Tibial nerve (tissue), 4 donors: ENCODE data around the gene NF2. TPM values are rescaled to one million over a fixed set of nuclear protein-coding genes. Genes with fewer than 3 reads are reported as not detected.
"Not testable (repeated sequence)": the region's sequence is repeated elsewhere in the genome, so short reads cannot be mapped to it uniquely, and the experiment has no call there.

Experiments used
- DNase-seq, 2 donors: peaks; one replicate each; pipeline ENCODE4 v3.0.0-alpha.2; 2019; ENCODE audit warnings: low spot score in 2 of 2
- H3K27ac ChIP-seq, 4 donors: fragments of 200-600 bp; sonication (generic) in 3 of 4; one replicate each; pipeline ENCODE4 v1.5.1; 2017 to 2019; ENCODE audit warnings: mild to moderate bottlenecking in 1 of 4
- H3K27me3 ChIP-seq, 2 donors: fragments of 200-600 bp; sonication (generic) in 1 of 2; one replicate each; pipeline versions ENCODE4 v1.5.1 to v1.6.0; 2017 to 2019
- H3K36me3 ChIP-seq, 3 donors: fragments of 200-600 bp; sonication (generic); one replicate each; pipeline ENCODE4 v1.5.1; 2018 to 2019
- H3K4me1 ChIP-seq, 4 donors: fragments of 200-600 bp; sonication (generic) in 3 of 4; one replicate each; pipeline ENCODE4 v1.5.1; 2017 to 2019
- H3K4me3 ChIP-seq, 4 donors: fragments of 200-600 bp; sonication (generic) in 3 of 4; one replicate each; pipeline ENCODE4 v1.5.1; 2017 to 2019; ENCODE audit warnings: mild to moderate bottlenecking in 1 of 4, moderate library complexity in 1 of 4
- H3K9me3 ChIP-seq, 4 donors: fragments of 200-600 bp; sonication (generic) in 3 of 4; one replicate each; pipeline ENCODE4 v1.5.1; 2017 to 2019
- EP300 ChIP-seq, 2 donors: sonication (generic); formaldehyde crosslinking; IDR thresholded peaks; one replicate each; pipeline ENCODE4 v1.6.1; 2017; ENCODE audit warnings: antibody characterized with exemption in 2 of 2, mild to moderate bottlenecking in 1 of 2
- POLR2A ChIP-seq, 2 donors: fragments of 450-650 bp; IDR thresholded peaks; one replicate each; pipeline ENCODE4 v1.6.1; 2017; ENCODE audit warnings: antibody characterized with exemption in 2 of 2, mild to moderate bottlenecking in 2 of 2, moderate library complexity in 2 of 2
- WGBS, 2 donors: methylation state at CpG; one replicate each; pipeline ENCODE4 v1.1.5; 2018; 5-methylcytosine and 5-hydroxymethylcytosine counted together
- total RNA-seq, 4 donors: library from RNA; depleted of rRNA; stranded (reverse); fragments of >200 nt; gene quantifications; one replicate each; pipeline ENCODE4 v1.1.0, GENCODE V29; 2016
- TF ChIP-seq, protein P1 (sequence below), 5 experiments: fragments of 200-600 bp in 3 of 5; fragments of 450-650 bp in 2 of 5; sonication (generic) in 3 of 5; IDR thresholded peaks; one replicate each; pipeline ENCODE4 v1.5.1; 2016 to 2019; ENCODE audit warnings: antibody characterized with exemption in 5 of 5, mild to moderate bottlenecking in 3 of 5, moderate library complexity in 2 of 5

The NF2 gene
- total RNA-seq, 4 donors from 2014 or later, result 24.9 to 39.0 (median 28.8) TPM

DNA sequence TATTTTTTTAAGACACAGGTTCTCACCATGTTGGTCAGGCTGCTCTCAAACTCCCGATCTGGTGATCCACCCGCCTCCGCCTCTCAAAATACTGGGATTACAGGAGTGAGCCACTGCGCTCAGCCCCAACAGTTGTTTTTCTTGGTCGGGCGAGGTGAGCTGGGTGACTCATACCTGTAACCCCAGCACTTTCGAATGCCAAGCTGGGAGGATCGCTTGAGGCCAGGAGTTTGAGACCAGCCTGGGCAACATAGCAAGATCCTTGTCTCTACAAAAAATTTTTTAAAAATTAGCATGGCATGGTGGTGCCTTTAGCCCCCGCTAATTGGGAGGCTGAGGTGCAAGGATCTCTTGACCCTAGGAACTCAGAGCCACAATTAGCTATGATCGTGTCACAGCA, 7.0 kb upstream of the NF2 start:
- WGBS, 2 donors, result 87 to 94% methylated on average over 10 of the region's 10 CpGs

DNA sequence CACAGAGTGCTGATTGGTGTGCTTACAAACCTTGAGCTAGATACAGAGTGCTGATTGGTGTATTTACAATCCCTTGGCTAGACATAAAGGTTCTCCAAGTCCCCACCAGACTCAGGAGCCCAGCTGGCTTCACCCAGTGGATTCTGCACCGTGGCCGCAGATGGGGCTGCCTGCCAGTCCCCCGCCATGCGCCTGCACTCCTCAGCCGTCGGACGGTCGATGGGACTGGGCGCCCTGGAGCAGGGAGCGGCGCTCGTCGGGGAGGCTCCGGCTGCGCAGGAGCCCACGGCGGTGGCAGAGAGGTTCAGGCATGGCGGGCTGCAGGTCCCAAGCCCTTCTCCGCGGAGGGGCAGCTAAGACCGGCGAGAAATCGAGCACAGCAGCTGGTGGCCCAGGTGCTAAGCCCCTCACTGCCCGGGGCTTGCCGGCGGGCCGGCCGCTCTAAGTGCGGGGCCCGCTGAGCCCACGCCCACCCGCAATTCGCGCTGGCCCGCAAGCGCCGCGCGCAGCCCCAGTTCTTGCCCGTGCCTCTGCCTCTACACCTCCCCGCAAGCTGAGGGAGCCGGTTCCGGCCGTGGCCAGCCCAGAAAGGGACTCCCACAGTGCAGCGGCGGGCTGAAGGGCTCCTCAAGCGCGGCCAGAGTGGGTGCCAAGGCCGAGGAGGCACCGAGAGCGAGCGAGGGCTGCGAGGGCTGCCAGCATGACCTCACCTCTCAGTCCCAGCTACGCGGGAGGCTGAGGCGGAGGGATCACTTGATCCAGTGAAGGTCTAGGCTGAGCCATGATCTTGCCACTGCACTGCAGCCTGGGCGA, 5.4 kb upstream of the NF2 start:
- WGBS, 2 donors, result 83 to 92% methylated on average over 29 to 41 of the region's 57 CpGs
- H3K27ac ChIP-seq, H3K36me3 ChIP-seq: not testable (repeated sequence)

More for the DNA sequence above, 7.0 kb upstream of the NF2 start:
- Histone ChIP-seq H3K9me3 (no peaks in the 10 kb centered on the region), H3K4me3 (no peak overlapping the region), H3K27me3 (no peaks in the 10 kb centered on the region), H3K4me1 (no peaks in the 10 kb centered on the region), H3K27ac (no peak overlapping the region), H3K36me3 (no peaks in the 10 kb centered on the region)
- TF ChIP-seq, protein P1, sequence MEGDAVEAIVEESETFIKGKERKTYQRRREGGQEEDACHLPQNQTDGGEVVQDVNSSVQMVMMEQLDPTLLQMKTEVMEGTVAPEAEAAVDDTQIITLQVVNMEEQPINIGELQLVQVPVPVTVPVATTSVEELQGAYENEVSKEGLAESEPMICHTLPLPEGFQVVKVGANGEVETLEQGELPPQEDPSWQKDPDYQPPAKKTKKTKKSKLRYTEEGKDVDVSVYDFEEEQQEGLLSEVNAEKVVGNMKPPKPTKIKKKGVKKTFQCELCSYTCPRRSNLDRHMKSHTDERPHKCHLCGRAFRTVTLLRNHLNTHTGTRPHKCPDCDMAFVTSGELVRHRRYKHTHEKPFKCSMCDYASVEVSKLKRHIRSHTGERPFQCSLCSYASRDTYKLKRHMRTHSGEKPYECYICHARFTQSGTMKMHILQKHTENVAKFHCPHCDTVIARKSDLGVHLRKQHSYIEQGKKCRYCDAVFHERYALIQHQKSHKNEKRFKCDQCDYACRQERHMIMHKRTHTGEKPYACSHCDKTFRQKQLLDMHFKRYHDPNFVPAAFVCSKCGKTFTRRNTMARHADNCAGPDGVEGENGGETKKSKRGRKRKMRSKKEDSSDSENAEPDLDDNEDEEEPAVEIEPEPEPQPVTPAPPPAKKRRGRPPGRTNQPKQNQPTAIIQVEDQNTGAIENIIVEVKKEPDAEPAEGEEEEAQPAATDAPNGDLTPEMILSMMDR (IDR thresholded peaks at IDR 0.05), result no peak
- no peak for TF ChIP-seq POLR2A (IDR thresholded peaks at IDR 0.05)
- TF ChIP-seq EP300 (IDR thresholded peaks at IDR 0.05), result no peak
- DNase-seq, result no peak

DNA sequence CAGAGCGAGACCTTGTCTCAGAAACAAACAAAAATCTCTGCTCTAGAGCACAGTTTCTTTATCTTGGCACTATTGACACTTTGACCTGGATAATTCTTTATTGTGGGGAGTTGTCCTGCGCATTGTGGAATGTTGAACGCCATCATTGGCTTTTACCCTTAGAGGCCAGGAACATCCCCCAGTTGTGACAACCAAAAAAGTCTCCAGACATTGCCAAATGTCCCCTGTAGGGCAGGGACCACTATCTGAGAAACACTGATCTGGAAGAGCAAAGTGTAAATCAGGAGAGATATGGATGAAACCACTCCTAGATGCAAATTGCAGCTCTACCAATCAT, 4.8 kb upstream of the NF2 start:
- DNase-seq, result no peak
- H3K4me3 ChIP-seq, result no peak overlapping the region
- 86 to 87% methylated on average over 3 of the region's 3 CpGs for WGBS, 2 donors
- H3K27me3 ChIP-seq, result no peaks in the 10 kb centered on the region
- no peaks in the 10 kb centered on the region for H3K4me1 ChIP-seq
- no peak overlapping the region for H3K27ac ChIP-seq
- TF ChIP-seq POLR2A (IDR thresholded peaks at IDR 0.05), result no peak
- TF ChIP-seq, protein P1 (IDR thresholded peaks at IDR 0.05), result no peak
- no peak for TF ChIP-seq EP300 (IDR thresholded peaks at IDR 0.05)
- H3K36me3 ChIP-seq, result no peaks in the 10 kb centered on the region
- no peaks in the 10 kb centered on the region for H3K9me3 ChIP-seq

More for the DNA sequence above, 5.4 kb upstream of the NF2 start:
- not testable (repeated sequence) for H3K4me1 ChIP-seq, DNase-seq, H3K9me3 ChIP-seq, H3K27me3 ChIP-seq, H3K4me3 ChIP-seq

DNA sequence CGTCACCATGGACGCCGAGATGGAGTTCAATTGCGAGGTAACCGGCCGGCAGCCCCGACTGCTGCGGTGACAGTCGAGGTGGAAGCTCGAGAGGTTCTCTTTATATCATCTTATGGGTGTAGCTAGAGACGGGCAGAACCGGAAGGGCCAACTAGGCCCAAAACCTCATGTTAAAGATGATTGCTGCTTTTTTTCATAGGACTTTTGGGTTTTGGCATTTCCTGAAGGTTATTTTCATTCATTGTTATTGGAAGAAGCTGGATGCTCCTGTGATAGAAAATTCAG, 585 bp downstream of the NF2 start:
- Histone ChIP-seq H3K36me3 (peaks cover 0 to 7% (median 0%) of the 10 kb centered on the region in 3 donors), H3K4me3 (peak overlapping the region; percentile 74 to 100 (median 82)), H3K27me3 (no peaks in the 10 kb centered on the region), H3K27ac (peak overlapping the region; percentile 87 to 99 (median 93)), H3K4me1 (peaks cover 0 to 25% (median 14%) of the 10 kb centered on the region in 4 donors), H3K9me3 (no peaks in the 10 kb centered on the region)
- TF ChIP-seq POLR2A (IDR thresholded peaks at IDR 0.05), result no peak
- TF ChIP-seq, protein P1 (IDR thresholded peaks at IDR 0.05), result no peak
- no peak for TF ChIP-seq EP300 (IDR thresholded peaks at IDR 0.05)
- DNase-seq, result no peak
- WGBS, 2 donors, result 1% methylated on average over 12 of the region's 12 CpGs

DNA sequence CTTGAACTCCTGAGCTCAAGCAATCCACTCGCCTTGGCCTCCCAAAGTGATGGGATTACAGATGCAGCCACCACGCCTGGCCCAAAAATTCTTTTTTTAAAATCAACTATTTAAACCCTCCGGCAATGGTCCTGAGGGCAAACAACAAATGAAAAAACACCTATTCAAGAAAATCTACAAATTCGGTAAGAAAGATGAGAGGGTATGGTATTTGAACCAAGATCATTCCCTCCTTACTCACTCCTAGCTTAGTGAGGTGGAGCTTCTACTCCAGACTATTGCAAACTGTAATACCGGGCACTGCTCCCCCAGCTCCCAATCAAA, 2.1 kb downstream of the NF2 start:
- peaks cover 0 to 7% (median 0%) of the 10 kb centered on the region in 3 donors for H3K36me3 ChIP-seq
- H3K4me3 ChIP-seq, result no peak overlapping the region

More for the DNA sequence above, 2.1 kb downstream of the NF2 start:
- H3K9me3 ChIP-seq, result no peaks in the 10 kb centered on the region
- DNase-seq, result no peak
- peaks cover 0 to 25% (median 14%) of the 10 kb centered on the region in 4 donors for H3K4me1 ChIP-seq
- TF ChIP-seq EP300 (IDR thresholded peaks at IDR 0.05), result no peak
- no peak for TF ChIP-seq POLR2A (IDR thresholded peaks at IDR 0.05)
- TF ChIP-seq, protein P1 (IDR thresholded peaks at IDR 0.05), result no peak
- 83 to 91% methylated on average over 5 of the region's 5 CpGs for WGBS, 2 donors
- no peak overlapping the region for H3K27ac ChIP-seq
- no peaks in the 10 kb centered on the region for H3K27me3 ChIP-seq
